Endothelial cell of umbilical vein (primary cell): Measurements from ENCODE around the gene UIMC1. TPM values are rescaled to one million over a fixed set of nuclear protein-coding genes. Genes with fewer than 3 reads are reported as not detected.

Experiments
- BruUV-seq: library from RNA; stranded (reverse); fragments of 400-500 nt; replicated peaks from 2 replicates; lab custom pipeline; 2021; lab: Mats Ljungman, UMichigan
- CTCF ChIA-PET: fragments of 300-600, 350-600 bp; sonication (Branson Sonifier 250); formaldehyde crosslinking; loops from one replicate; lab custom pipeline; 2021; ENCODE audit warnings: antibody characterized with exemption, inconsistent platforms; lab: Charles Lee
- POLR2A ChIA-PET: fragments of 300-600, 350-600 bp; sonication (Branson Sonifier 250); formaldehyde crosslinking; loops from one replicate; lab custom pipeline; 2021; ENCODE audit warnings: antibody characterized with exemption, inconsistent platforms; lab: Charles Lee
- DNase-seq: peaks from one replicate; pipeline ENCODE4 v3.0.0-alpha.2; 2011; ENCODE audit warnings: low read depth, low spot score
- FAIRE-seq: peaks from 2 replicates; lab custom pipeline; 2011; peaks lifted over from hg19 to GRCh38; lab: Jason Lieb, UNC
- H2AFZ ChIP-seq: 2 replicates; pipeline ENCODE4 v1.6.0; 2012; ENCODE audit warnings: low read depth, low read length, control low read depth, inconsistent platforms
- H3K27ac ChIP-seq: 2 replicates; pipeline ENCODE4 v1.5.1; 2011; ENCODE audit warnings: low read depth, mild to moderate bottlenecking, control low read depth, low read length, moderate library complexity; ENCODE audit not compliant: insufficient read depth
- H3K27me3 ChIP-seq, 2 experiments: 2 replicates each; pipeline versions ENCODE4 v1.6.0 to v1.6.1; 2011; ENCODE audit warnings: low read length in 2 of 2, mixed read lengths in 1 of 2; ENCODE audit not compliant: control insufficient read depth in 2 of 2, insufficient read depth in 2 of 2
- H3K36me3 ChIP-seq, 2 experiments: 2 replicates in 1 of 2; 3 replicates in 1 of 2; pipeline ENCODE4 v1.5.1; 2011; ENCODE audit warnings: low read length in 2 of 2, mild to moderate bottlenecking in 1 of 2, moderate library complexity in 1 of 2; ENCODE audit not compliant: control insufficient read depth in 2 of 2, insufficient read depth in 2 of 2; ENCODE audit errors: extremely low read depth in 1 of 2
- H3K4me1 ChIP-seq: 3 replicates; pipeline ENCODE4 v1.5.1; 2011; ENCODE audit warnings: mild to moderate bottlenecking, low read length; ENCODE audit not compliant: control insufficient read depth, insufficient read depth; ENCODE audit errors: extremely low read depth
- H3K4me2 ChIP-seq: 2 replicates; pipeline ENCODE4 v1.6.1; 2011; ENCODE audit warnings: low read length, control low read depth, mixed read lengths; ENCODE audit not compliant: insufficient read depth
- H3K4me3 ChIP-seq, 3 experiments: fragments of 200-600 bp in 1 of 3; sonication (generic), shearing (Covaris generic) in 1 of 3; replicated peaks in 1 of 3; 2 replicates each; pipeline ENCODE4 v1.5.1; 2011 to 2016; ENCODE audit warnings: control low read depth in 3 of 3, low read length in 3 of 3, mild to moderate bottlenecking in 2 of 3, inconsistent platforms in 1 of 3, low read depth in 1 of 3, moderate library complexity in 1 of 3; ENCODE audit not compliant: insufficient read depth in 1 of 3
- H3K79me2 ChIP-seq: 2 replicates; pipeline ENCODE4 v1.6.0; 2012; ENCODE audit warnings: low read length, inconsistent platforms; ENCODE audit not compliant: control insufficient read depth, insufficient read depth
- H3K9ac ChIP-seq: replicated peaks from 2 replicates; pipeline ENCODE3; 2011; ENCODE audit warnings: low read length, control low read depth; ENCODE audit not compliant: insufficient read depth; ENCODE audit errors: extremely low read depth
- H3K9me1 ChIP-seq: replicated peaks from 3 replicates; pipeline ENCODE4 v1.6.0; 2011; ENCODE audit warnings: mild to moderate bottlenecking, low read length; ENCODE audit not compliant: control insufficient read depth, insufficient read depth; ENCODE audit errors: extremely low read depth
- H3K9me3 ChIP-seq: replicated peaks from 2 replicates; pipeline ENCODE4 v1.5.1; 2012; ENCODE audit warnings: low read length, inconsistent platforms; ENCODE audit not compliant: control insufficient read depth, insufficient read depth
- H4K20me1 ChIP-seq: replicated peaks from 2 replicates; pipeline ENCODE3; 2011; ENCODE audit warnings: mild to moderate bottlenecking, low read length; ENCODE audit not compliant: control insufficient read depth, insufficient read depth; ENCODE audit errors: extremely low read depth
- EZH2 ChIP-seq: IDR thresholded peaks from 2 replicates; pipeline ENCODE4 v1.6.1; 2012; ENCODE audit warnings: borderline replicate concordance, low read depth, mild to moderate bottlenecking, moderate library complexity, low read length, inconsistent platforms; ENCODE audit not compliant: severe bottlenecking
- FOS ChIP-seq: IDR thresholded peaks from 2 replicates; pipeline ENCODE4 v1.6.1; 2011; ENCODE audit warnings: mild to moderate bottlenecking, low read length, moderate library complexity, borderline replicate concordance; ENCODE audit not compliant: insufficient read depth
- JUN ChIP-seq: IDR thresholded peaks from 2 replicates; pipeline ENCODE4 v1.6.1; 2011; ENCODE audit warnings: borderline replicate concordance, low read depth; ENCODE audit not compliant: insufficient read length, insufficient read depth
- MAX ChIP-seq: IDR thresholded peaks from 2 replicates; pipeline ENCODE4 v1.6.1; 2011; ENCODE audit not compliant: insufficient read depth, insufficient read length
- MYC ChIP-seq: IDR thresholded peaks from one replicate; pipeline ENCODE4 v1.6.1; 2011; ENCODE audit warnings: mild to moderate bottlenecking, low read depth, low read length
- POLR2A ChIP-seq: IDR thresholded peaks from 2 replicates; pipeline ENCODE4 v1.6.1; 2012; ENCODE audit warnings: low read depth, mild to moderate bottlenecking, control low read depth, low read length
- POLR2AphosphoS5 ChIP-seq: IDR thresholded peaks from 2 replicates; pipeline ENCODE4 v1.6.1; 2012; ENCODE audit warnings: low read depth, mild to moderate bottlenecking, control low read depth, low read length, moderate library complexity; ENCODE audit not compliant: insufficient read depth
- dilution Hi-C: fragments of 300-500 bp; cut with MboI; formaldehyde crosslinking; loops from one replicate; pipeline ENCODE4 v1.15.0; 2019; ENCODE audit warnings: low sequenced_read_pairs; ENCODE audit not compliant: extremely low pct_ligation_motif_present
- intact Hi-C: fragments of 100-400 bp; cut with micrococcal nuclease; formaldehyde crosslinking; loops from one replicate; pipeline ENCODE4 v1.10.0; 2022
- polyA plus RNA-seq, 4 experiments: library from polyadenylated mRNA; depleted of rRNA in 3 of 4; stranded (reverse) in 3 of 4; unstranded in 1 of 4; fragments of >200 nt; gene quantifications; 2 replicates each; pipeline versions ENCODE4 v1.2.1 to v1.2.3, GENCODE V29; 2011 to 2012; ENCODE audit warnings: missing spikeins in 1 of 4
- total RNA-seq: library from RNA; stranded (reverse); gene quantifications from 2 replicates; pipeline ENCODE4 v1.2.3, GENCODE V29; 2021
- TF ChIP-seq, protein P1 (sequence below), 2 donors: IDR thresholded peaks; 1 replicate in 1 of 2; 2 replicates in 1 of 2; pipeline ENCODE4 v1.5.1; 2011; ENCODE audit warnings: low read length in 2 of 2, mild to moderate bottlenecking in 2 of 2, moderate library complexity in 2 of 2, control low read depth in 1 of 2, inconsistent platforms in 1 of 2, low read depth in 1 of 2; ENCODE audit not compliant: insufficient read depth in 1 of 2; ENCODE audit errors: extremely low read depth in 1 of 2

The UIMC1 gene
- total and polyA plus RNA-seq, 2 donors (not counting 3 experiments of a cell fraction or from before 2014, with no cell fraction given) = 17.2 to 60.1 TPM

DNA sequence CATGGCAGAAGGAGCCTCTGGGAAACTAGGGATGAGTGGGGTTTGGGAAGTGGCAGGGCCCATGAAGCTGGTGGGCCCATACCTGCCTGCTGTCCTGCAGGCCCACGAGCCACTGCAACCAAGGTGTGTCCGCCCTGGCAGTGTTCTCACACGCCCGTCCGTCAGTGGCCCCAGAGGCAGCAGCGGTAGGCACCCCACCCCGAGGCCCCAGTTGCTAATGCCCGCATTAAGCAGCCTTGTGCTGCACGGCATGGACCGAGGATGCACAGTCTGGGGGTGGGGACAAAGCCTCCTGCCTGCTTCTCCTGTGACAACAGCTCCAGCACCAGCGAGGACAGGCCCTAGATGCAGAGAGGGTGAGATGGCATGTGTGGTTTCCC is 148.7 kb downstream of the UIMC1 start:
- no peak for TF ChIP-seq EZH2
- TF ChIP-seq, protein P1, sequence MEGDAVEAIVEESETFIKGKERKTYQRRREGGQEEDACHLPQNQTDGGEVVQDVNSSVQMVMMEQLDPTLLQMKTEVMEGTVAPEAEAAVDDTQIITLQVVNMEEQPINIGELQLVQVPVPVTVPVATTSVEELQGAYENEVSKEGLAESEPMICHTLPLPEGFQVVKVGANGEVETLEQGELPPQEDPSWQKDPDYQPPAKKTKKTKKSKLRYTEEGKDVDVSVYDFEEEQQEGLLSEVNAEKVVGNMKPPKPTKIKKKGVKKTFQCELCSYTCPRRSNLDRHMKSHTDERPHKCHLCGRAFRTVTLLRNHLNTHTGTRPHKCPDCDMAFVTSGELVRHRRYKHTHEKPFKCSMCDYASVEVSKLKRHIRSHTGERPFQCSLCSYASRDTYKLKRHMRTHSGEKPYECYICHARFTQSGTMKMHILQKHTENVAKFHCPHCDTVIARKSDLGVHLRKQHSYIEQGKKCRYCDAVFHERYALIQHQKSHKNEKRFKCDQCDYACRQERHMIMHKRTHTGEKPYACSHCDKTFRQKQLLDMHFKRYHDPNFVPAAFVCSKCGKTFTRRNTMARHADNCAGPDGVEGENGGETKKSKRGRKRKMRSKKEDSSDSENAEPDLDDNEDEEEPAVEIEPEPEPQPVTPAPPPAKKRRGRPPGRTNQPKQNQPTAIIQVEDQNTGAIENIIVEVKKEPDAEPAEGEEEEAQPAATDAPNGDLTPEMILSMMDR (IDR thresholded peaks at IDR 0.05; ENCODE audit: extremely low read depth in 1 of 2, insufficient read depth in 1 of 2, low read depth in 1 of 2, low read length in 2 of 2) = no peak
- no peak for TF ChIP-seq MAX
- no TSS peak for BruUV-seq
- no peaks in the 10 kb centered on the region for H3K79me2 ChIP-seq
- H3K9me1 ChIP-seq = no peaks in the 10 kb centered on the region
- H3K27ac ChIP-seq = no peak overlapping the region
- H3K27me3 ChIP-seq = no peaks in the 10 kb centered on the region
- H2AFZ ChIP-seq = no peak overlapping the region
- dilution Hi-C loops = no loop called here
- no peaks in the 10 kb centered on the region for H4K20me1 ChIP-seq
- no peaks in the 10 kb centered on the region for H3K9me3 ChIP-seq
- H3K4me3 ChIP-seq = no peak overlapping the region
- no peaks in the 10 kb centered on the region for H3K36me3 ChIP-seq
- no peaks in the 10 kb centered on the region for H3K4me1 ChIP-seq
- no peak overlapping the region for H3K9ac ChIP-seq
- intact Hi-C loops = no loop called here
- H3K4me2 ChIP-seq = no peak overlapping the region
- ChIA-PET CTCF (interaction anchor here (0.6 kb wide), 1 partner anchor 164 kb away, joined by 3 read pairs; no protein-coding TSS in a partner anchor), POLR2A (no interaction called here)
- FAIRE-seq (no peak), DNase-seq (no peak)

DNA sequence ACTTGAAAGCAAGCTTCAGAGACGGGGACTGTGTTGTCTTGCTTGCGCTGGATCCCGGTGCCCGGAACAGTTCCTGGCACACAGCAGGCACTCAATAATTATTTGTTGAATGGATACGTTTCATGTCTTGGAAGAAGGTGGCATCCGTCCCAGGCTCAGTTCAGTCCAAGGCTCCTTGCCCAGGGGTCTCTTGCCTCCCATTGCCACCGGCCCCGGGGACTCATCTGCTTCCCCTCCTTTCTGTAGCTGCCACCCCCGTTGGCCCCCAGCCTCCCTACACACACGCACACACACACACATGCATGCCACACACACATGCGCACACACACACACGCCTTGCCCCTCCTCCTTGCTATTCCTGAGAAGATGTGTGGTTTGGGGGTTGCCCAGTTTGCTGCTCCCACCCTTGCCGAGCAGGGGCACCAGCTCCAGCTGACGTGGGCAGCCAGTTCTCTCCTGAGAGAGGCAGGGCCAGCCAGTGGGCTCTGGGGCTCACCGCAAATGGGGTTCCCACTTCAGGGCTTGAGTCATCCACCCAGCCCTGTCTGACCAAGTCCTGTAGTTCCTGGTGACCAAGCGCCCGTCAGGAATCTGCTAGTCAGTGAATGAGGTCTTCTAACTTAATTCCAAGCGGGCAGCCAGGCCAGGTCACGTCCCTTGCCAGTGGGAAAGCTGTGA is 149.2 kb downstream of the UIMC1 start:
- no peak overlapping the region for H3K4me3 ChIP-seq
- H3K9ac ChIP-seq = no peak overlapping the region
- BruUV-seq = no TSS peak
- no peaks in the 10 kb centered on the region for H3K4me1 ChIP-seq
- intact Hi-C loops (no loop called here), dilution Hi-C loops (no loop called here)
- no peaks in the 10 kb centered on the region for H3K9me3 ChIP-seq
- no peaks in the 10 kb centered on the region for H3K9me1 ChIP-seq
- H3K27ac ChIP-seq = no peak overlapping the region
- no peak overlapping the region for H3K4me2 ChIP-seq
- FAIRE-seq (no peak), DNase-seq (no peak)
- H2AFZ ChIP-seq = no peak overlapping the region
- TF ChIP-seq FOS = no peak
- TF ChIP-seq JUN = no peak
- TF ChIP-seq POLR2AphosphoS5 = no peak
- no peak for TF ChIP-seq EZH2
- no peak for TF ChIP-seq POLR2A
- no peak for TF ChIP-seq MYC
- POLR2A ChIA-PET = no interaction called here
- H3K36me3 ChIP-seq = no peaks in the 10 kb centered on the region
- H3K27me3 ChIP-seq = no peaks in the 10 kb centered on the region
- CTCF ChIA-PET = interaction anchor here (0.6 kb wide), 1 partner anchor 164 kb away, joined by 3 read pairs; no protein-coding TSS in a partner anchor
- H3K79me2 ChIP-seq = no peaks in the 10 kb centered on the region
- no peaks in the 10 kb centered on the region for H4K20me1 ChIP-seq
